Measurements from ENCODE around the gene FBXO5. TPM values are rescaled to one million over a fixed set of nuclear protein-coding genes. Genes with fewer than 3 reads are reported as not detected.
"Not testable (repeated sequence)": the region's sequence is repeated elsewhere in the genome, so short reads cannot be mapped to it uniquely, and the experiment has no call there.

FBXO5 gene
- total and polyA plus RNA-seq, 8 donors, result 2.2 to 9.4 (median 4.9) TPM; not detected in 1

DNA sequence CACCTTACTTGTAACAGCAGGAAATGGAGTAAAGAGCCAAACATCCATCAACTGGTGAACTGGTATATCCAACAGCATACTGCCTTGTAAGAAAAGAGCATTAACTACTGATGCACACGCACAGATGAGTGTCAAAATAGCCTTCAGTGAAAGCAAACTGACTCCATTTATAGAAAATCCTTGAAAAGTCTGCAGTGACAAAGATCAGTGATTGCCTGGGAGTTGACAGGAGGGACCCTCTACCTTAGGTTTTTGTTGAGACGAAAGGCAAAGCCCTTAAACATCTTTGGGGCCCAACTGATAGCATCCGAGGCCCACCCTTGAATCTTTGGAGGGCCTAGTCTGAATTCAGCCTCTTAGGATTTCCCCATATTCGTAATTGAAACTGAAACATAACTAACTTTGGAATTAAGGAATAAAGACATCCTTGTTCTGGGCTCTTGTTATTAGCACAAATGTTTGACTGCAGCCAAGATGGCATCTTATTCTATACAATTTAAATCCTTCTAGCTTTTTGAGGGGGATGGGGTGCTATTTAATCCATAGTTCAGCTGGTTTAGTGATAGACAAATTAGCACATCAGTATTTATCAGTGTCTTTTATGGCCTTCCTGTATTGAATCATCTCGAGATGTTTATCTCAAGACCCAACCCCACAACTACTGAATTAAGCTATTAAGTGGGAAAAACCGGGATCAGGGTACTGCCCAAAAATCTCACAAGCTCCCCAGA lies 13.0 kb downstream of the FBXO5 start:
- H3K36me3 ChIP-seq, result peaks cover 23 to 58% (median 55%) of the 10 kb centered on the region in 4 donors
- 90 to 99% (median 95%) methylated on average over 6 of the region's 6 CpGs for WGBS, 5 donors
- intact Hi-C loops (cut with DNase I; ENCODE audit: low total_unique reads), result no loop called here
- no peaks in the 10 kb centered on the region for H3K4me1 ChIP-seq
- no peaks in the 10 kb centered on the region for H3K27me3 ChIP-seq
- DNase-seq, result no peak
- H3K27ac ChIP-seq, result no peak overlapping the region
- TF ChIP-seq POLR2AphosphoS5 (IDR thresholded peaks at IDR 0.05) (no peak), POLR2A (IDR thresholded peaks at IDR 0.05) (no peak), EP300 (IDR thresholded peaks at IDR 0.05) (no peak)
- TF ChIP-seq, protein P1, sequence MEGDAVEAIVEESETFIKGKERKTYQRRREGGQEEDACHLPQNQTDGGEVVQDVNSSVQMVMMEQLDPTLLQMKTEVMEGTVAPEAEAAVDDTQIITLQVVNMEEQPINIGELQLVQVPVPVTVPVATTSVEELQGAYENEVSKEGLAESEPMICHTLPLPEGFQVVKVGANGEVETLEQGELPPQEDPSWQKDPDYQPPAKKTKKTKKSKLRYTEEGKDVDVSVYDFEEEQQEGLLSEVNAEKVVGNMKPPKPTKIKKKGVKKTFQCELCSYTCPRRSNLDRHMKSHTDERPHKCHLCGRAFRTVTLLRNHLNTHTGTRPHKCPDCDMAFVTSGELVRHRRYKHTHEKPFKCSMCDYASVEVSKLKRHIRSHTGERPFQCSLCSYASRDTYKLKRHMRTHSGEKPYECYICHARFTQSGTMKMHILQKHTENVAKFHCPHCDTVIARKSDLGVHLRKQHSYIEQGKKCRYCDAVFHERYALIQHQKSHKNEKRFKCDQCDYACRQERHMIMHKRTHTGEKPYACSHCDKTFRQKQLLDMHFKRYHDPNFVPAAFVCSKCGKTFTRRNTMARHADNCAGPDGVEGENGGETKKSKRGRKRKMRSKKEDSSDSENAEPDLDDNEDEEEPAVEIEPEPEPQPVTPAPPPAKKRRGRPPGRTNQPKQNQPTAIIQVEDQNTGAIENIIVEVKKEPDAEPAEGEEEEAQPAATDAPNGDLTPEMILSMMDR (IDR thresholded peaks at IDR 0.05), result no peak
- peaks cover 0 to 16% (median 6%) of the 10 kb centered on the region in 4 donors for H3K9me3 ChIP-seq
- H3K4me3 ChIP-seq, result no peak overlapping the region

DNA sequence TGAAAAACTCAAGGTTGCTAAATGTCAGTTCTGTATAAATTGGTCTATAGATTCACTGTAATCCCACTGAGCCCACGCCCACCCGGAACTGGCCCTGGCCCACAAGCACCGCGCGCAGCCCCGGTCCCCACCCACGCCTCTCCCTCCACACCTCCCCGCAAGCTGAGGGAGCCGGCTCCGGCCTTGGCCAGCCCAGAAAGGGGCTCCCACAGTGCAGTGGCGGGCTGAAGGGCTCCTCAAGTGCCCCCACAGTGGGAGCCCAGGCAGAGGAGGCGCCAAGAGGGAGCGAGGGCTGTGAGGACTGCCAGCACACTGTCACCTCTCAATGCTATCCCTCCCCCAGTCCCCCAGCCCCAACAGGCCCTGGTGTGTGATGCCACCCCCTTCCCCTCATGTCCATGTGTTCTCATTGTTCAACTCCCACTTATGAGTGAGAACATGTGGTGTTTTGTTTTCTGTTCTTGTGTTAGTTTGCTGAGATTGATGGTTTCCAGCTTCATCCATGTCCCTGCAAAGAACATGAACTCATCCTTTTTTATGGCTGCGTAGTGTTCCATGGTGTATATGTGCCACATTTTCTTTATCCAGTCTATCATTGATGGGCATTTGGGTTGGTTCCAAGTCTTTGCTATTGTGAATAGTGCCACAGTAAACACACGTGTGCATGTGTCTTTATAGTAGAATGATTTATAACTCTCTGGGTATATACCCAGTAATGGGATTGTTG lies 16.5 kb downstream of the FBXO5 start:
- H3K4me3 ChIP-seq; H3K27me3 ChIP-seq; intact Hi-C loops (cut with DNase I; ENCODE audit: low total_unique reads); H3K27ac ChIP-seq; H3K4me1 ChIP-seq; DNase-seq: not testable (repeated sequence)
- WGBS, 5 donors, result 86 to 94% (median 91%) methylated on average over 13 to 15 of the region's 15 CpGs
- H3K9me3 ChIP-seq, result peaks cover 0 to 16% (median 6%) of the 10 kb centered on the region in 4 donors
- H3K36me3 ChIP-seq, result peaks cover 12 to 23% (median 19%) of the 10 kb centered on the region in 4 donors

DNA sequence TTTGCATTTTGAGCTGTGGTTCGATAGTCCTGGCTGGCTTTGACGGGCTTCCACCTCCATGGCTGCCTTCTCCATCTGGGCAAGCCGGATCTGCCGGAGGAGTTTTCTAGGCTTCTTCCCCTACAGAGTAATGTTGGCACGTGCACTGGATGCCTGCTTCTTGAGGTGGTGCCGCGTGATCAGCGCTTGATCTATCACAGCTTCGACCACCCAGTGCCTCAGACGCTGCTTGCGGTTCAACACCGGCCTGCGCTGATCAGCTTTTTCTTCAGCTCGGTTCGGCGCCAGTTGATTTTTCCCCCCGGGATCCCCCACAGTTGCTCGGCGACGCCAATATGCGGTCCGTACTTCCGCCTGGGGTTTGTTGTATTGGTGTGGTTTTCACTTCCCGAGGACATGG lies 23.5 kb downstream of the FBXO5 start:
- H3K4me3 ChIP-seq, result no peak overlapping the region
- DNase-seq, result no peak

DNA sequence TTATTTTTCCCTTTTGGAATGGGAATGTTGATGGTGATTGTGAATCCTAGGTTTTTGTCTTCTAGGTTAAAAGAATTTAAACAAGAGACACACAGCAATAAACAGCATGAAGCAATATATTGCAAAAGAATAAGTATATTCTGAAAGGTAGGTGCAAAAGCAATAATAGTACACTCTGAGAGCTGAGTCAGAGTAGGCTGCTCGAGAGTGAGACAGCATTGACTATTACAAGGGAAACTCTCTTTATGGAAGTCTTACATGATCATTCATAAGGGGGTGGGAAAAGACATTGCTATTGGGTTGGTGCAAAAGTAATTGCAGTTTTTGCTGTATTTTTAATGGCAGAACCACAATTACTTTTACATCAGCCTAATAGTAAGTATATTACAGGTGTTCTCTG lies 25.0 kb downstream of the FBXO5 start:
- WGBS, 5 donors, result 61 to 83% (median 69%) methylated on average over 1 of the region's 1 CpG
- Histone ChIP-seq H3K4me1 (peaks cover 0 to 4% (median 0%) of the 10 kb centered on the region in 4 donors), H3K4me3 (no peak overlapping the region), H3K9me3 (peaks cover 0 to 4% (median 0%) of the 10 kb centered on the region in 4 donors), H3K36me3 (no peaks in the 10 kb centered on the region), H3K27me3 (no peaks in the 10 kb centered on the region), H3K27ac (no peak overlapping the region)
- TF ChIP-seq EP300 (IDR thresholded peaks at IDR 0.05) (no peak), POLR2AphosphoS5 (IDR thresholded peaks at IDR 0.05) (no peak), POLR2A (IDR thresholded peaks at IDR 0.05) (no peak)
- TF ChIP-seq, protein P1 (IDR thresholded peaks at IDR 0.05), result no peak
- intact Hi-C loops (cut with DNase I; ENCODE audit: low total_unique reads), result no loop called here
- DNase-seq, result no peak

More for the DNA sequence above, 23.5 kb downstream of the FBXO5 start:
- Histone ChIP-seq H3K9me3 (peaks cover 0 to 4% (median 0%) of the 10 kb centered on the region in 4 donors), H3K27me3 (no peaks in the 10 kb centered on the region), H3K36me3 (no peaks in the 10 kb centered on the region), H3K4me1 (no peaks in the 10 kb centered on the region), H3K27ac (no peak overlapping the region)
- TF ChIP-seq EP300 (IDR thresholded peaks at IDR 0.05), result no peak
- TF ChIP-seq, protein P1 (IDR thresholded peaks at IDR 0.05), result no peak
- TF ChIP-seq POLR2A (IDR thresholded peaks at IDR 0.05), result no peak
- TF ChIP-seq POLR2AphosphoS5 (IDR thresholded peaks at IDR 0.05), result no peak
- 90 to 94% (median 94%) methylated on average over 23 to 24 of the region's 24 CpGs for WGBS, 5 donors
- intact Hi-C loops (cut with DNase I; ENCODE audit: low total_unique reads), result no loop called here
